CD4-positive, alpha-beta T cell (primary cell): Measurements from ENCODE around the gene IL1RAPL2. TPM values are rescaled to one million over a fixed set of nuclear protein-coding genes. Genes with fewer than 3 reads are reported as not detected.

Experiments
- ATAC-seq: fragments of 200-7000 bp; cut with Tn5 transposase; one replicate; pipeline ENCODE4 v1.10.0; 2022; ENCODE audit warnings: mild to moderate bottlenecking; ENCODE audit not compliant: poor library complexity
- CTCF ChIA-PET: fragments of 350-600 bp; sonication (Branson Sonifier 250); formaldehyde crosslinking; loops from one replicate; lab custom pipeline; 2021; ENCODE audit warnings: antibody characterized with exemption, inconsistent platforms; lab: Charles Lee
- POLR2A ChIA-PET: fragments of 350-600 bp; sonication (Branson Sonifier 250); formaldehyde crosslinking; loops from one replicate; lab custom pipeline; 2021; ENCODE audit warnings: antibody characterized with exemption, inconsistent platforms; lab: Charles Lee
- DNase-seq, 14 experiments: peaks; one replicate each; pipeline ENCODE4 v3.0.0-alpha.2; 2013 to 2020; ENCODE audit warnings: mixed read lengths in 2 of 14
- H3K27ac ChIP-seq, 2 donors: one replicate each; pipeline versions ENCODE4 v1.5.1 to v1.7.0; 2013; ENCODE audit warnings: low read length in 2 of 2, low read depth in 1 of 2, mild to moderate bottlenecking in 1 of 2
- H3K27me3 ChIP-seq, 2 experiments: 1 replicate in 1 of 2; 2 replicates in 1 of 2; pipeline versions ENCODE4 v1.6.1 to v1.7.0; 2013; ENCODE audit warnings: low read length in 2 of 2, control low read depth in 1 of 2, mild to moderate bottlenecking in 1 of 2, moderate library complexity in 1 of 2; ENCODE audit not compliant: insufficient read depth in 2 of 2, control insufficient read depth in 1 of 2
- H3K36me3 ChIP-seq: one replicate; pipeline ENCODE4 v1.6.1; 2013; ENCODE audit warnings: low read length, control low read depth; ENCODE audit not compliant: insufficient read depth
- H3K4me1 ChIP-seq: one replicate; pipeline ENCODE4 v1.6.1; 2013; ENCODE audit warnings: low read length, control low read depth; ENCODE audit not compliant: insufficient read depth
- H3K4me3 ChIP-seq: one replicate; pipeline ENCODE4 v1.5.1; 2013; ENCODE audit warnings: mild to moderate bottlenecking, low read length, moderate library complexity
- H3K9me3 ChIP-seq, 2 experiments: 1 replicate in 1 of 2; 2 replicates in 1 of 2; pipeline versions ENCODE4 v1.6.1 to v1.7.0; 2013; ENCODE audit warnings: low read length in 2 of 2, mild to moderate bottlenecking in 2 of 2, control low read depth in 1 of 2, moderate library complexity in 1 of 2; ENCODE audit not compliant: control insufficient read depth in 1 of 2, insufficient read depth in 1 of 2
- H3K27ac Mint-ChIP-seq: one replicate; pipeline ENCODE4 v1.8.0; 2020; ENCODE audit warnings: mixed read lengths
- H3K27me3 Mint-ChIP-seq: one replicate; pipeline ENCODE4 v1.8.0; 2021; ENCODE audit warnings: mixed read lengths
- H3K36me3 Mint-ChIP-seq: one replicate; pipeline ENCODE4 v1.8.0; 2021; ENCODE audit warnings: low read depth, mixed read lengths
- H3K4me1 Mint-ChIP-seq: one replicate; pipeline ENCODE4 v1.8.0; 2021; ENCODE audit warnings: low read depth, mixed read lengths
- H3K4me3 Mint-ChIP-seq: one replicate; pipeline ENCODE4 v1.8.0; 2020; ENCODE audit warnings: mild to moderate bottlenecking, mixed read lengths
- H3K9me3 Mint-ChIP-seq: one replicate; pipeline ENCODE4 v1.8.0; 2020; ENCODE audit warnings: mixed read lengths
- CTCF ChIP-seq: fragments of 200-600 bp; IDR thresholded peaks from one replicate; pipeline ENCODE4 v1.8.0; 2022; ENCODE audit warnings: antibody characterized with exemption, mild to moderate bottlenecking
- intact Hi-C, 2 experiments: fragments of 100-400 bp; cut with DNase I in 1 of 2; cut with micrococcal nuclease in 1 of 2; formaldehyde crosslinking; loops; one replicate each; pipeline versions ENCODE4 v1.15.1 to v1.9.0; 2023 to 2025; cut with DNase I, micrococcal nuclease
- total RNA-seq, 174 experiments: library from RNA in 2 of 174; stranded (reverse) in 2 of 174; gene quantifications; one replicate each; pipeline ENCODE4 v1.2.3 and lab custom pipeline; 2021 to 2026

IL1RAPL2 gene
- total RNA-seq, 2 experiments from 2014 or later: not detected

GRCh38 chrX:104618106-104618895 lies 52.3 kb downstream of the IL1RAPL2 start:
- Histone ChIP-seq H3K4me3 (no peak overlapping the region), H3K4me1 (no peaks in the 10 kb centered on the region), H3K27me3 (no peaks in the 10 kb centered on the region), H3K9me3 (no peaks in the 10 kb centered on the region), H3K27ac (no peak overlapping the region), H3K36me3 (no peaks in the 10 kb centered on the region)
- intact Hi-C loops: no loop called here
- TF ChIP-seq CTCF: no peak
- H3K4me3 Mint-ChIP-seq: no peak overlapping the region
- ATAC-seq (no peak), DNase-seq (no peak)
- no peak overlapping the region for H3K27ac Mint-ChIP-seq
- no peaks in the 10 kb centered on the region for H3K36me3 Mint-ChIP-seq
- ChIA-PET POLR2A (no interaction called here), CTCF (no interaction called here)
- H3K27me3 Mint-ChIP-seq: no peaks in the 10 kb centered on the region
- H3K9me3 Mint-ChIP-seq: peaks cover 2% of the 10 kb centered on the region
- no peaks in the 10 kb centered on the region for H3K4me1 Mint-ChIP-seq

- Histone ChIP-seq H3K27me3 (no peaks in the 10 kb centered on the region), H3K4me3 (no peak overlapping the region), H3K9me3 (no peaks in the 10 kb centered on the region), H3K36me3 (no peaks in the 10 kb centered on the region), H3K4me1 (no peaks in the 10 kb centered on the region), H3K27ac (no peak overlapping the region)
- ATAC-seq: no peak
- ChIA-PET CTCF (no interaction called here), POLR2A (no interaction called here)
- Mint-ChIP-seq H3K9me3 (no peaks in the 10 kb centered on the region), H3K36me3 (no peaks in the 10 kb centered on the region), H3K4me1 (no peaks in the 10 kb centered on the region), H3K4me3 (no peak overlapping the region), H3K27me3 (no peaks in the 10 kb centered on the region), H3K27ac (no peak overlapping the region)
- no peak for TF ChIP-seq CTCF
- intact Hi-C loops: no loop called here
- DNase-seq: no peak
Measured at GRCh38 chrX:104621781-104622180, 55.8 kb downstream of the IL1RAPL2 start.

- CTCF ChIA-PET: no interaction called here
Measured at GRCh38 chrX:104641176-104641575, 75.2 kb downstream of the IL1RAPL2 start.

More at GRCh38 chrX:104641176-104641575, 75.2 kb downstream of the IL1RAPL2 start:
- Histone ChIP-seq H3K27ac (no peak overlapping the region), H3K27me3 (no peaks in the 10 kb centered on the region), H3K4me3 (no peak overlapping the region), H3K36me3 (no peaks in the 10 kb centered on the region), H3K9me3 (peaks cover 0 to 15% of the 10 kb centered on the region in 2 experiments), H3K4me1 (no peaks in the 10 kb centered on the region)
- TF ChIP-seq CTCF: no peak
- Mint-ChIP-seq H3K27me3 (no peaks in the 10 kb centered on the region), H3K4me1 (no peaks in the 10 kb centered on the region), H3K9me3 (peaks cover 4% of the 10 kb centered on the region), H3K36me3 (no peaks in the 10 kb centered on the region), H3K4me3 (no peak overlapping the region), H3K27ac (no peak overlapping the region)
- intact Hi-C loops: no loop called here
- no peak for DNase-seq
- ATAC-seq: no peak
- POLR2A ChIA-PET: no interaction called here
